ENCODE results near the gene SLC8A1.

SLC8A1 gene

DNA sequence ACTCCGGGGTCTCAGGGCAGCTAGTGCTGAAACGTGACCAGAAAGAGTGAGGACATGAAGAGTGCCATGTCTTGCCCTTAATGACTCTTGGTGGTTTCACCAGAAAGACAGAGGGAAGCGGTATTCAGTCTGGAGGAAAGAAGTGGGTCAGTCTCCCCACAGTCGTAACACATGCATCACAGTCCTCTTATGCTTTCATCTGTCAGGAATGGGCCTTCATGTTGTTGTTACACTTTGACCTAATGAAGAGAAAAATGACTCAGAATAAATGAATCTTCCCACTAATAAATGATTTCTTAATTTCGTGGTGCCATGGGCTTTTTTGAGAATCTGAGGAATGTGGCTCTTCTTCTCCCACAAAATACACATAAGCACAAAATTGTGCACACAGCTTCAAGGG is 103.2 kb downstream of the SLC8A1 start:
- no peak for DNase-seq

DNA sequence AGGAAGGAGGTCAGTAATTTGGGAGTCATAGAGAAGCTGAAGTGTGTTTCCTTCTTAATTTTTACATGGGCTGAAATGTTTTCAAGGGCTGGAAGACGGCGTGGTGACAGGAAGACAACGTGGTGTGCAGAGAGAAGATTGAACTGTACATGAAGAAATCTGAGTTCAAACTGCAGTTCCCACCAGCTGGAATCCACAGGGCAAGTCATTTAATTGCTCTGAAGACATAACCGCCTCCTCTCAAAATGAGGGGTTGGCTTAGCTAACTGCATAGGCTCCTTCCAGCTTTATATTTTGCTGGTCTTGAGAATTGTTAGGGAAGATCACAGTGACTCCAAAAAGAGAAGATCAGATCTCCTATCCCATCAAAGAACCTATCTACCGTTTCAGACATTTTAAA is 103.9 kb downstream of the SLC8A1 start:
- no peak for DNase-seq

DNA sequence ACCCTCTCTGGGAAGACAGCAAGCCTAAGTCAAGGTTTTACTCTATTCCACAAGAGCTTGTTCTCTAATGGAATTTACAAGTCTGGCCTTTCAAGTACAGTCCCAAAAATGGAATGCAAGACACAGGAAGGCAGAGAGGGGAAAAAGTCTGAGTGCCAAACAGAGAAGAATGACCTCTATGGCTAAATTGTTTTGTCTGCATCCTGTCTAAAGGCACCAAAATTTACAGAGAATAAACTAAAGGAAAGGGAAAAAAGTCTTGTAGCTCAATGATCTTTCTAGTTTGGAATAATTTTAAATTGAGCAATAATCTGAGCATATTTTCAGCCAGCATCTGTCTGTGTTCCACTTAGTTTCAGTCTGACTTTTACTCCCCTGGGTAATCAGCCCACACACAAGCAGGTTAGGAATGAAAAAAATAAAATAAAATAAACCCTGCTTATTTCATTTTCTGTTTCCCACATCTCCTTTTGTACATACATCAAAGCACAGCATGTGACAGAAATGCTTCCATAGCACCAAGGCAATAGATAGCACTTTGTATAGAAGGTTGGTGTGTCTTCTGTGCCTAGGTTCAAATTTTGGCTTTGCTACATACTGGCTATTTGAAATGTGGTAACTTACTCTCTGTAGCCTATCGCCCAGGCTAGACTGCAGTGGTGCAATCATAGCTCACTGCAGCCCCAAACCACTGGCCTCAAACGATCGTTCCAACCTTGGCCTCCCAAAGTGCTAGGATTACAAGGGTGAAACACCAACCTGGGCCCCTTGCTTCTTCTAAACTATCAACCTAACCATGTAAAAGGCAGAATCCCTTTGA is 105.1 kb downstream of the SLC8A1 start:
- no peak for DNase-seq

DNA sequence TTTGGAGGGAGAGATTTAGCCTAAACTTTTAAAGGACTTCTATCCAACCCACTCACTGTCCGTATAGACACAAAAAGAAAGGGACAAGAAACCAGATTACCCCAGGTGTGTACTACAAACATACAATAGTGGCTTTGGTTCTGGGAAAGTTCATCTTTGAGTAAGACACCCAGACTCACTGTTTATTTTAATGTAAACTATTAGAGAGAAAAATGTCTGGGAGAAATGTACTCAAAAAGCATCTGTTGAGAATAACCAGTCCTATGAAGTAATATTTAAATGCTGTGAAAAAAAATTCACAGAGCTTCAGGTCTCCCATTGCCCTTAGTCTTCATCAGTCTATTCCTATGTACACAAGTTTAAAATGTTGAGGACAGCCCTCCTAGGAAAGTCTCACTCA is 107.5 kb downstream of the SLC8A1 start:
- DNase-seq, result no peak

DNA sequence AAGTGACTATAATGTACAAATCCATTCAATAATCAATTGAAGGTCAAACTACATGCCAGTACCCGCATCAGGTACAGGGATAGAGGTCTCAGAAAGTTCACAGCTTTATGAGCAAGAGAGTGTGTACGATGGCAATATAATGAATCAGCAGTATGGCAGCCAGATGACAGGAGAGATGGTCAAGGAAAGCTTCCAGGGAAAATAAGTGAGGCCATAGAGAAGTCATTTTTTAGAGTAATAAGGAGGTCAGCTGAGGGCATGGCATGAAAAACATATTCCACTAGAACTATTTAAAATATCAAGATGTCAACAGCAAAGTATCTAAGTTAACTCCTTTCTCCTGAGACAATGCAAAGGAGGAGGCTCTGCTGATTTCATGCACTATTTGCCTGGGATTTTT is 108.0 kb downstream of the SLC8A1 start:
- no peak for DNase-seq

DNA sequence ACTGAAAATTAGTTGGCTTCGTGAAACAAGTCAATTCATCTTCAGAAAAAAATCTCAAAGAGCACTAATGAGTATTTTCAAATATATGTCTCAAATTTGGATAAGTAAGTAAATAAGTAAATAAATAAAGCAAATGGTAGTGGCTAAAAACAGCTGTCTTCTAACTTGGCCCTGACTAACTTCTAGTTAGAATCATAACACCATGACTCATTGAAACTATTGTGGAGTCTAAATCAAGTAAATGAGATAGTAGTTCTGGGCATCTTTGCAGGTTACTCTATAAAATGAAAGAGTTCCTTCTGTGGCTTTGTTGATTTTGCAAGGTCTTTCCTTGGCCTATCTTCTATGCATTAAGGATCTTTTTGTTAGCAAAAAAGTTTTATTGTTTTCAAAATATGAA is 110.7 kb downstream of the SLC8A1 start:
- DNase-seq, result no peak

DNA sequence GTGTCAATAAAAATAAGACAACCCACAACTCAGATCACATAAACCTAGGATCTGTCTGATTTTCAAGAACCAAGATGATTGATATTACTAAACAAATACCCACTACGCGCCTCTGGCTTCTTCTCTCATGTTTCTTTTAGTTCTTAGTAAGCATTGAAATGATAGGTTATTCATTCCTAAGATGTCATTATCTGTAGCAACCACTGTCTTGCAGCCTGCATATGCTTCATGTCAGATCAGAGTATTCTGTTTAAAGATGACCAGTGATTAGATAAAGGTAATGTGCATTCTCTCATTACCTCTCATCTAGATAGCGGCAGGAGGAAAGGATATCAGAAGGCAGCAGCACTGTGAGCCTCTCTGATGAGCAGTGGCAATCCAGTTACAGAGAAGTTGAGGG is 112.9 kb downstream of the SLC8A1 start:
- no peak for DNase-seq

DNA sequence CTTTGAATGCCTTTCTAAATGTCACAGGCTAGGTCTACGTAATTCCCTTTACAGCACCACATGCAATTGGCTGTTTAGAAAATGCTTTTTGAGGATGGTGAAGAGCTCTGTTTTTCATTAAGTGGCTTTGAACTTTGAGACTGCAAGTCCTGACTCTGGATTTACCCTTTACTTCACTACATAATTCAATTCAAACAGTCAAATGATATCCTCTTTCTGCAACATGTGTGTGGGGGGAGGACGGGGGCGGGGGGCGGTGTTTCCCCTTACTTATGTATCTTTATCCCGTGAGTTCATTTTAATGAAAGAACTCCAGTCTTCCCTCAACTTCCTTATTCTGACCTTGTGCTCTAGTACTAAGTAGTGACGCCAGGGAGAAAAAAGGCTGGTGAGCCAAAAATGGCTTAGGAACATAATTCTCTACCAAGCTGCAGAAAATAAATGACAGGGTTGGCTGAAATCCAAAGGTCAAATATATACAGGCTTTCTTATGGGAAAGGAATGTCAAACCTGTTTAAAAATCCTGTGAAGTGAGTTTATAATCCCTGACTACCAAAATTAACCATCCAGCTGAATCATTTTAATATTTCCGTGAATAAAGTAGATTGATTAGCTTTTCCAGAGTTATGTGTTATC is 119.6 kb downstream of the SLC8A1 start:
- no peak for DNase-seq

DNA sequence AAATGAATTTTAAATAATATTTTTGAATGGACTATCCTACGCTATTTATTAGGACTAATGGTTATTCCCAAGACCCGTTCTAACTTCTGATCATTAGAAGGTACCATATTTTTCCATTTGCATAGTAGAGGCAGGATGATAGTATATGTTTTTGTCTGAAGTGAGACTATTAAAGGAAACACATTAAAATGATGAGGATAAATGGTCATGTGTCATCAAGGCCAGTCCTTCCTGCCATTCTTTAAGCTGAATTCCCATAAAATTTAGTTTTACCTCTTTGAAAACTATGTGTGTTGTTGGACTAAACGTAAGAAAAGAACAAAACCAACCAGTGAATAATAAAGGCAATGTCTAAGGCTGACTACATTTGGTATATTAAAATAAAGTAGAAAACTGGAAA is 121.8 kb downstream of the SLC8A1 start:
- no peak for DNase-seq

DNA sequence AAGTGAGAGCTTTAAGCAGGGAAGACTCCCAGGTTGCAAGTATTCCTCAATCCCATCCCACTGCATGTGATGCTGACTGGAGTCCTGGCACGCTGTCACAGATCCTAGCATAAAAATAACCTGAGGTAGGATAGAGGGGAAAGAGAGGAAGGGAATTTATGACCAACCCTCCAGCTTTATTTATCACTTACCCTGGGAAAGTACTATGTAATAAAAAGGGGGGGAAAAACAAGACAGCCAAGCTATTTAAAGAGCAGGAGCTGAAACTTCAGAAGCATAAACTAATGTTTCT is 122.2 kb downstream of the SLC8A1 start:
- DNase-seq, result no peak

DNA sequence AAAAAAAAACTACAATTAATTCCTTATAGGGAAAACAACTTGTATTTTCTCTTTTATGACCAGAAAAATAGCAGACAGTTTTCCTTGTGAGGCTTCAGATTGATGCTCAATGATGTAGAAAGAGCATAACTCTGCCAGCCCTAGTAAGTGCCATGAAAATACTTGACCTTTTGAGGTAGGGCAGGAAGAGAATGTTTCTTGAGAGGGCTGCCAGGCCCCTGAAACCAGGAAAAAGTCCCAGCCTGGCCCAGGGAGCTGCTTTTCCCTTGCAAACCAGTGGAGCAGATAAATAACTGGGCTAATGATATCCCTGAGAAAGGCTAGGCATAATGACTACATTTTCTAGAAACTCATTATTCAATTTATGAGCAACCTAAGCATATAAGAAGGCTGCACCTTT is 126.8 kb downstream of the SLC8A1 start:
- DNase-seq, result no peak

DNA sequence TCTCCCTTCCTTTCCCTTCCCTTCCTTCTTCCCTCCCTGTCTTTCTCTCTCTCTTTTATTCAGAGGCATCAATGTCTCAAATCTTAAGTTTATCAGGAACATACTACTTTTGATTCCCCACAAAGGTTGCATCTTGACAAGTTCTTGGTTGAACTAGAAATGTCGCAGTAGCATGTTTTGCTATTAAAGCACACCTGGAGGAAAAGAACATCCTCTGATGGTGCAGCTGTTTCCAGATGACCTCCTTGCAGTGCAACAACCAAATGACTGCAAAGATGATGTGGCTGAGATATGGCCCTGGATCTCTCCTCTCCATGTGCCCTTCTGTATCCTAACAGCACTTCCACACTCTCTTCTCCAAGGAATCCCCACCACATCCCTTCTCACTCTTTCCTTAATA is 127.2 kb downstream of the SLC8A1 start:
- no peak for DNase-seq

DNA sequence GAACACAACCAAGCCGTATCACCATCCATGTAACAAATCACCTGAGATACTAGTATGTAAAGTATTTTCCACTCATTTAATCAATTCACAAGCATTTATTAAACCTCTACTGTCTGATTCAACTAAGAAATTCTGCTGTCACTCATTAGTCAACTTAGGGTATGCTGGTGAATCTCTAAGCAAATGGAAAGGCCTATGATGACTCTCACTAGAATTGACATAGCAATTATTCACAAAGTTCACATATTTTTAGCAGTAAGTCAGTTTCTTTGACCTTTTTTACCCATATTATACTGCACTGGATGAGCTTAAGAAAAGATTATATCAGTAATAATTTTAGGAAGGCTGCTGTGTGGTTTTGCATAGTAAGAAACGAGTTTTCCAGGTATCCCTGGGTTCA is 130.1 kb downstream of the SLC8A1 start:
- no peak for DNase-seq

DNA sequence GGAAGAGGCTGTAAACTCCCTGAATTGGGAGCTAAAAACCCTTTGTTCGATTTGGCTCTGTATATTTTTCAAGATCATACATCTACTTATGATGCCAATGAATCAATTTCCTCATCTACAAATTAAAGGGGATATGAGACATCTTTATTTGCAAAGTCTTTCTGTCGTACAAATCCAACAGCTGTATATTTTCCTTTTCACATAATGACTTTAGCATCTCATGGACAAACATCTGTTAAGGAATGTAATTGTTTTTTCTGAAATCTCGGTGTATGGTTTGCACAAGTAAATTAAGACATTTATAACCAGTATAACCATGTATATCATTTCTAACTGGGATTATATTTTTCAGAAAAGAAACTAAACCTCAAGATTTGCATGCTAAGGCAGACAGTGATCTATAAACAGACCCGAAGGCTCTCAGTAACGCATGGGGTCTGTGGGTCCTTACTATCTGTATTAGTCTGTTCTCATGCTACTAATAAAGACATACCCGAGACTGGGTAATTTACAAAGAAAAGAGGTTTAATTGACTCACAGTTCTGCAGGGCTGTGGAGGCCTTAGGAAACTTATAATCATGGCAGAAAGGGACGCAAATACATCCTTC is 130.8 kb downstream of the SLC8A1 start:
- DNase-seq, result no peak

DNA sequence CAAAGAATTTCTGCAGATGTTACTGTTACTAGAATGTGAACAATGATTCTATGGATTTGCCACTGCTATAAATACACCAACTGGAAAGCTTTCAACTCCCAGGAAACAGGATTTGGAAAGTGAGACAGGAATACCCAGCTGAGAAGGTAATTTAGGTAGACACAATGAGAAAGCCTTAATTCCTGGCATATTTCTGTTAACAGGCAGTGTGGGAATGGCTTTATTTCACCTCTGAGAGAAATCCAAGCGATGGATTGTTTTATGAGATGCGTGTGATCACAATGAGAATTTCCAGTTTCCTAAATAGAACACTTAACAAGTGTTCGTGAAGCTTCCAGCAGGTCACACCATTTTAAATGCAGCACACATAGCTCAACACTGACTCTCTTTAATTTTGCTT is 133.0 kb downstream of the SLC8A1 start:
- no peak for DNase-seq

DNA sequence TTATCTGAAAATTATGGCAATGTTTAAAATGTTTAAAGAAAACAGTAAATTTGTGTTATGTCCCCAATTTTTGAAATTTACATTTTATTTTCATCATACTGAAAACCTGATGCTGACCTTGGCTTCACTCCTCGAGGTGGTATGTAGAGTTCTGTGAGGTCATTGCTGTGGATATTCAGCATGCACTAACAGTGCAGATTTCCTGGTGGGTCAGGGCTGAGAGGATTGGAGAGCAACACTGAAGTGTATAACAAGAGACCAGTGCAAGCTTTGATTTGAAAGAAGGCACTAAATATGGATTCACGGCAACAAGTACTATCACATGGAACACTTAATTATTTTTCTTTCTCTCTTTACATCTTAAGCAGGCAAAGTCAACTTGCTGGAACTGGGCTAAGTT is 134.1 kb downstream of the SLC8A1 start:
- no peak for DNase-seq

DNA sequence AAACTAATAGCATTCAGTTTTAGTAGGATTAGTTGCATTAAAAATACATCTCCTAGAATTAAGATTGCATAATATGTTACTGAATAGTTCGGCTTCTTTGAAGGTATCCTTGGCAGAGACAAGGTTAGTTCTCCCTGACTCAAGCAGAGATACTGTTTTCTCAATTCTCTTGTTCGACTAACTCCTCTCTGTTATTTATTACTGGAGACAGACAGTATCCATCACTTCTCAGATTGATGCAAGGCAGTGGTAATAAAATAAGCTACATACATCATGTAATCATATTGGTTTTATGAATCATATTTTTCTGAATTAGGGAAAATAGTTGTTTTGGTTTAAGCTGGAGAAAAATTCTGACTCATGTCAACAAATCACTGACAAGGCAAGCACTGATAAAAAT is 134.8 kb downstream of the SLC8A1 start:
- no peak for DNase-seq

DNA sequence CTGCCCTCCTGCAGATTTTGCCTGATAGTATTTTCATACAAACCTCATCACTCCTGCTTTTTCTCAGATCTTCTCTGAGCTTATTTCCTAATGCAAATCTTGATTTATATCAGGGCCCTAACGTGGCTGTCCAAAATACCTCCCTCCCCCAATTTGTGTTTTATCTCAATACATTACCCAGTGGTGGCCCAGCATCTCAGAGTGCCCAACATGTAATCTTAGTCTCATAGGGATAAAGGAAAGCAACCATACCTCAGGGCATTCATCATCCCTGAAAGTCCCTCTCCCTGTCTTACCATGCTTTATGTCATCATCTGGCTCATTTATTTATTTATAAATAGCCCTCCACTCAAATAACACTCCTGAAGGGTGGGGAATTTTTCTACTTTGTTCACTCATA is 135.3 kb downstream of the SLC8A1 start:
- DNase-seq, result no peak

DNA sequence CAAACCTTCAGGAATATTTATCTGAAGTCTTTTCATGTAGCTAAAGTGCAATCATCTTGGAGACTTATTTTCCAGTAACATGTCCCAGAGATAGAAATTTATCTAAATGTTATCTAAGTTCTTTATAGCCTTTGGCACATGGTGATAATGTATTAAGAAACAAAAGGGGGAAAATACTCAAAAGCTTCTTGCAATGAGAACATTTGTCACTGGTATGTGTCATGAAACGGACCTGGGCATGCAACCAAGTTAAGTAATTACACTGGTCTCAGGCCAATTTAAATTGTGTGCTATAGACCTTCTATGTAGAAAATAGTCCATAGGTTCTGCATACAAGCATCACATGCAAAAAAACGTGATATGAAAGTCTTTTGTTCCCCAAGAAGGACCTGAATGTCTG is 136.2 kb downstream of the SLC8A1 start:
- no peak for DNase-seq

DNA sequence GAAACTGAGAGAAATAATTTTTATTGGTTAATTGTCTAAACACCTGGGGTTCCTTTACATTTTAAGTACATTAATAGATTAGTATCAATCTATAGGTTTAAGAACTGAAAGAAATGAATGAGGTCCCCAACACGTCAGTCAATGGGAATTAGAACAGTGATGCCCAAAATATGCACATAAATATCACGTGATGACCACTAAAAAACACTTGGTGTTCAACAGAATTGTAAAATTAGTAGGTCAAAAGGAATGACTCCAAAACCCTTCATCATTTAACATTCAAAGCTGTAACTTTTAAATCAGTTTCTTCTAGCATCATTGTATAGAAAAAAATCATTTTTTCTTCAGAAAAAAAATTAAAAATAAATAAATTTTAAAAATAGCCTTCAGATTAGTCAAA is 140.9 kb downstream of the SLC8A1 start:
- no peak for DNase-seq

DNA sequence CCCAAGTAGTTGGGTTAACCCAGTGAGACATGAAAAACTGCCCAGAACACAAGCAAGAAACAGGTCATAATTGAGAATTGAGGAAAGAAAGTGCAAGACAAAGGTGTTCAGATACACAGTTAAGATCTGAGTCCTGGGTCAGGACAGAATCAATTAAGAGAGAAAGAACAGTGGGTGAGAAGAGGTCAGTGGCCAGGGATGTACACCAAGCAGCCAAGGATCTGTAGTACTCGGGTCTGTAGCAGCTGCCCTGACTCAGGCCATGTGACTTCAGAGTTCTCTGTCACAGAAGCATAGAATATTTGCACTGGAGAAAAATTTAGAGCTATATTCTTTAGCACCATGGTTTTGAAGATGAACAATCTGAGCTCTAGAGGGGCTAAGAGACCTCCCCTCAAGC is 141.6 kb downstream of the SLC8A1 start:
- DNase-seq, result no peak

DNA sequence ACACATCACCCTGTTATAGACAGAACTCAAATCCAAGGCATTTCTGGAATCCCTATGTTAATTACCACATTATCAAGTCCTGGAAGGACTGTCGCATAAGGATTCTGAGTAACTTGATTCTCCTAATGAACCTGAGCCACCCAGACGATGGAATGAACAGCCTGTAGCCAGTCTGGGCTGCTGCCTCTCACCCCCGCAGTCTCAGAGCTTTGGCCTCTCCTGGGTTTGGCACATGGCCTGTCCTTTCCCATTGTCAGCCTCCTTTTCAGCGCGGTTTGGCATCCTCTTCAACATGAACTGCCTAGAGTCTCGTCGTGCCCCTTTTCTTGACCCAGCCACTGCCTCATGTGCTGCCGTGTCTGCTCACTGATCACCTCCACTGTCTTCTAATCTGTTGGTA is 147.6 kb downstream of the SLC8A1 start:
- no peak for DNase-seq

DNA sequence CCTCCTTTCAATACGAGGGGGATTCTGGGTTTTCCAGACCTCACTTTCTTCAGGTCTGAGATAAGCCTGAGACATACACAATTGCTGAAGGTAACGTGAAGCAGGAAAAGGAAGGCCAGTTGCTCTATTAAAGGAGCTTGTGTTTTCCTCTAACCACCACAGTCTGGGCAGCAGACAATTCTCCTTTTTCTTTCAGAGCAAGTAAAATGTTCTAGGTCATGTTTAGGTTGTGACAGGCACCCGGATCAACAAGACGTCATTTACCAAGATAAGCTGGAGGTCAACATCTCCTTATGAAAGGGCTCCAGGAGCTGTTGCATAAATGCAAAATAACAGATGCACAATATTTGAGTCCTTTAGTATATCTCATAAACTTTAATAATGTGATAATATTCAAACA is 148.1 kb downstream of the SLC8A1 start:
- DNase-seq, result no peak

DNA sequence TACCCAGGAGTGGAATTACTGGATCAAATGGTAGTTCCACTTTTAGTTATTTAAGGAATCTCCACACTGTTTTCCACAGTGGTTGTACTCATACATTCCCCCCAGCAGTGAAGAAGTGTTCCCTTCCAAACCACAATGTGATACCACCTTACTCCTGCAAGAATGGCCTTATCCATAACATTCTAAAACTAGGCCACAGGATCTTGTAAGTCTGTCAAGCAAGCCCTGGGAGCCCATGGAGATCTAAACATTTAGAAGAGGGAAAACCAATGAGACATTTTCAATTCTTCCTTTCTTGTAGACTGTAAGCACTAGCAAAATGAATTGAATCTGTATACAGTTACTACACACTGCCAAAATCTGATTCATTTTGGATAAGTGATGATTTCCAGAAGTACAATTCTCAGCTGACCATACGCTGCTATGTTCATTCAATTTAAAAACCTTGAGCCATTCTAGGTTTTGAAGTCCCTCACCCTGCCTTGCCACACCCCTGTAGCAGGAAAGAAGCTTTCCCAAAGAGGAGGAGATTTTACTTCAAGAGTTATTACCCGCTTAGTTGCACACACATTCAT is 149.1 kb downstream of the SLC8A1 start:
- DNase-seq, result no peak
